Thymus (tissue), 11 donors: ENCODE measurements around the gene NTS. TPM values are rescaled to one million over a fixed set of nuclear protein-coding genes. Genes with fewer than 3 reads are reported as not detected.
A peak's percentile ranks its signal among the peaks of the same experiment; 100 is the strongest.

ENCODE experiments used
- DNase-seq, 9 donors: peaks; one replicate each; pipeline ENCODE4 v3.0.0-alpha.2; 2013; ENCODE audit warnings: low spot score in 9 of 9, low read depth in 6 of 9, missing footprints in 1 of 9
- H3K27ac ChIP-seq, 2 donors: one replicate each; pipeline ENCODE4 v1.5.1; 2013; ENCODE audit warnings: control low read depth in 1 of 2, low read depth in 1 of 2, low read length in 1 of 2, mild to moderate bottlenecking in 1 of 2, moderate library complexity in 1 of 2
- H3K27me3 ChIP-seq, 2 donors: one replicate each; pipeline ENCODE4 v1.5.1; 2013; ENCODE audit warnings: low read length in 1 of 2; ENCODE audit not compliant: control insufficient read depth in 2 of 2, insufficient read depth in 1 of 2
- H3K36me3 ChIP-seq, 2 donors: one replicate each; pipeline ENCODE4 v1.5.1; 2013; ENCODE audit warnings: low read length in 1 of 2, mild to moderate bottlenecking in 1 of 2, moderate library complexity in 1 of 2; ENCODE audit not compliant: control insufficient read depth in 2 of 2, insufficient read depth in 2 of 2
- H3K4me1 ChIP-seq, 2 donors: one replicate each; pipeline ENCODE4 v1.5.1; 2013; ENCODE audit warnings: low read length in 2 of 2; ENCODE audit not compliant: control insufficient read depth in 2 of 2, insufficient read depth in 2 of 2
- H3K4me3 ChIP-seq, 2 donors: one replicate each; pipeline ENCODE4 v1.5.1; 2013; ENCODE audit warnings: low read length in 2 of 2, control low read depth in 1 of 2, mild to moderate bottlenecking in 1 of 2
- H3K9me3 ChIP-seq, 2 donors: one replicate each; pipeline ENCODE4 v1.5.1; 2013; ENCODE audit warnings: low read length in 1 of 2, mild to moderate bottlenecking in 1 of 2; ENCODE audit not compliant: control insufficient read depth in 2 of 2, insufficient read depth in 1 of 2
- WGBS: extraction: QIAGEN DNeasy Blood & Tissue Kit; methylation state at CpG from one replicate; pipeline ENCODE4 v1.1.7; 2013; 5-methylcytosine and 5-hydroxymethylcytosine counted together
- polyA plus RNA-seq: library from polyadenylated mRNA; stranded (reverse); fragments of 200-250 nt; gene quantifications from one replicate; pipeline ENCODE4 v1.2.3, GENCODE V29; 2013
- total RNA-seq: library from RNA; stranded (reverse); fragments of 120-200 nt; gene quantifications from one replicate; pipeline ENCODE4 v1.2.4, GENCODE V29; 2013
- donor health status: healthy.

NTS gene
- total and polyA plus RNA-seq, 2 donors, result 3.4 to 6.2 TPM

DNA sequence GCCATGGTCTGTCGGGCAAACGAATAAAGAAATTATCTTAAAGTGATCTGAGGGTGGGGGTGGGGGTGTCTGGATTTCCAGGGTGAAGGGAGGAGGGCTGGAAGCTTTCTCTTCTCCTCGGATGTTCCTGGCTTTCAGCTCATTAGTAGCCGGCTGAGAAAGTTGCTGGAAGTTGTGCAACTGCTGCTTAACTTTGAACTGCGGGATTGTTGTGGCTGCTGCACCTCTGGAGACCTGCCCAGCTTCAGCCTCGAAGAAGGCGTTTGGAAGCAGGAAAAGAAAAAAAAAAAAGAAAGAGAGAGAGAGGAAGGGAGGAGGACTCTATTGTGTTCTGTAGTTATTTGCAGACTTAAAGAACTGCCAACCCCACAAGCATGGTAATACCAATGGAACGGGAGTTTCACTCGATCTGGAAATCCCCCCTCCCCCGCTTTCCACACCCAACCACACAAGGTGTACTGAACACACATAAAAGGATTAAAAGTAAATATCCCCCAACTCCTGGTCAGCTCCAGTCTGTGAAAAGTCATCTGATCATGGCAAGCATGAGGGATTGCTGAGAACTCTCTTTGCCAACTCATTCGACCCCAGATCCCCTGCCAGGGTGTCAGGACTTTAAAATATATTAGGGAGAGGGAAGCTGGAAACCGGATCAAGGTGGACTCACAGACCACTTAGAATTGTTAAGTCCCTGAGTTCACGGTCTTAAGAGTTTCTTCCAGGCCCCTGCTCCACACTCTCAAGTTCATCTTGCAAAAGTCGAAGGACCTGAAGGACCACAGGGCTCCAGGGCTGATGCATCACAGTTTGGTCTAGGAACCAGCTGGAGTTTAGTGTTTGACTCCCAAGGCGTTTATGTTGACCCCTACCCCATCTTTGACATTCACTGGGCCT is 37.7 kb upstream of the NTS start, which contains the start of gene RASSF9:
TSS of gene RASSF9 (minus strand) at position 213 of the 894 bp plus-strand sequence. CDS start at position 5, 208 bp downstream.
- 46% methylated on average over 15 of the region's 15 CpGs for WGBS
- Histone ChIP-seq H3K4me3 (peak within 1 kb of the TSS; percentile 27), H3K36me3 (no peaks in the 10 kb centered on the region), H3K4me1 (no peaks in the 10 kb centered on the region), H3K27me3 (no peaks in the 10 kb centered on the region), H3K9me3 (no peaks in the 10 kb centered on the region), H3K27ac (peak within 1 kb of the TSS; percentile 36 to 43)
- peak in 1 of 9 donors; percentile 11 for DNase-seq

DNA sequence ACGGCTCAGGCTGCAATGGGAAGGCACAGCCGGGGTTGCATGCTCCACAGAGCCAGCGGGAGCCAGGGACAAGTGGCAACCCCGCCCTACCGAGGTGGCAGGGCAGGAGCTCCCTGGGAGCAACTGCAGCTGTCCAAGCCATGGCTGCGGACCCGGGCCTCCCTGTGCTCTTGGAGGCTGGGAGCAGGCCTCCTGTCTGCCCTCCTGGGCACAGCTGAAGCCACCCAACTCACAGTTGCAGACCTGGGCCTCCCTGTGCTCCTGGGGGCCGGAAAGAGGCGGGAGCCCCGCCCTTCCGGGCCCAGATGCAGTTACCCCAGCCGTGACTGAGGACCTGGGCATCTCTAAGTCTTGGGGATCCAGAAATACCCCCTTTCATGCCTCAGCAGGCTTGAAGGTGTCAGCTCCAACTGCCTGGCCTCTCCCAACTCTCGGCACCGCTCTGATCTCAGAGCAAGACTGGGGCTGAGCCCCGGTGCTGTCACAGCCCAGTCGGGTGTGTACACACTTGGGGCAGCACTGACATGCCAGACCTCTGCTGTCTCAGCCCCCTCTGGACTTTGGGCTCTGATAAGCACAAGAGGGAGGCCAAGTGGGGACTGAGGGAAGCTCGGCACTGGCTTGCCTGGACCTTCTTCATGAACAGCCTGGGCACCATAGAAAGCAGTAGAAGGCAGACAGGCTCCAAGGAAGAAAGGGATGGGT is 30.3 kb upstream of the NTS start:
- H3K9me3 ChIP-seq, result no peaks in the 10 kb centered on the region
- H3K4me1 ChIP-seq, result no peaks in the 10 kb centered on the region
- DNase-seq, result no peak
- H3K36me3 ChIP-seq, result no peaks in the 10 kb centered on the region
- no peak overlapping the region for H3K27ac ChIP-seq
- H3K27me3 ChIP-seq, result no peaks in the 10 kb centered on the region
- H3K4me3 ChIP-seq, result no peak overlapping the region
- 95% methylated on average over 17 of the region's 17 CpGs for WGBS

DNA sequence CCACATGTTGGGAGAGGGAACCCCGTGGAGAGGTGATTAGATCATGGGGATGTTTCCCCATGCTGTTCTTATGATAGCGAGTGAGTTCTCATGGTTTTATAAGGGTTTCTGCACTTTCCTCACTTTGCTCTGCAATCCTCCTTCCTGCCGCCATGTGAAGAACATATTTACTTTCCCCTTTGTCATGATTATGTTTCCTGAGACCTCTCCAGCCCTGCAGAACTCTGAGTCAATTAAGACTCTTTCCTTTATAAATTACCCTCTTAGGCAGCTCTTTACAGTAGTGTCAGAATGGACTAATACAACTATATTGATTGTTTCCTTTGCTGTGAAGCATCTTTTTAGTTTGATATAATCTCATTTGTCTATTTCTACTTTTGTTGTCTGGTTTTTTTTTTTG is 24.8 kb upstream of the NTS start:
- 82% methylated on average over 3 of the region's 3 CpGs for WGBS
- Histone ChIP-seq H3K36me3 (no peaks in the 10 kb centered on the region), H3K9me3 (no peaks in the 10 kb centered on the region), H3K27ac (no peak overlapping the region), H3K4me3 (no peak overlapping the region), H3K4me1 (no peaks in the 10 kb centered on the region), H3K27me3 (no peaks in the 10 kb centered on the region)
- no peak for DNase-seq

DNA sequence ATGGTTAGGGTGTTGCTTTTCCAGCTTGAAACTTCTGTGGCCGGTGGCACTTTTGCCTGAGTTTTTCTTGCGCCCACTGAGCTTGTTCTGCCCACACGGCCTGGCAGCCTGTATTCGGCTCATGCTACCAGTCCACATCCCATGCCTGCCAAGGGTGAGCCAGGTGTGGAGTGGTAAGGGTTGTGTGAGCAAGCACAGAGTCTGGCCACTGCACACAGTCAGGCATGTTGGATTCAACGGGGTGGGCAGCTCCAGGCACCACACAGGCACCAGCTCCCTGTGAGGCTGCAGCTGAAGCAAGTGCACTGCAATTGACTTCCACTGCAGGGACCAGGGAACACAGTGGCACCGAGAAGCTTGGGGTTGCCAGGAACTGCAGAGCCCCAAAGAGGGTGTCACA is 18.8 kb upstream of the NTS start:
- no peak for DNase-seq
- H3K27me3 ChIP-seq, result no peaks in the 10 kb centered on the region
- no peak overlapping the region for H3K27ac ChIP-seq
- no peaks in the 10 kb centered on the region for H3K4me1 ChIP-seq
- no peaks in the 10 kb centered on the region for H3K9me3 ChIP-seq
- no peaks in the 10 kb centered on the region for H3K36me3 ChIP-seq
- no peak overlapping the region for H3K4me3 ChIP-seq
- WGBS, result 93% methylated on average over 6 of the region's 6 CpGs

DNA sequence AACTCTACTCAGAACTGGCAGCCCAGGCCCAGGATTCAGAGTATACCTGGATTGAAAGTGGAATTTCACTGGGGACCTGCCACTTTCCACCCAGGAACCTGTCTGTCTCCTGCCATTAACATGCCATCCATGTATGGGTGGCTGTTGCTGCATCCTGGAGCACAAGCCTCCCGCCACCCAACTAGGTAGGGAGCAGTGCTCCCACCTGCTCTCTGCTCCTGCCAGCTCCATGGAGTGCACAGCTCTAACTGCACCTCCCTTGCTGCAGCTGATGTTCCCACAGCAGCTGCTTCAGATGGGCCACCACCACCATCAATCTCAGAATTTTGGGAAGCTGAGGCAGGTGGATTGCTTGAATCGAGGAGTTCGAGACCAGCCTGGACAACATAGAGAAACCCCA is 17.1 kb upstream of the NTS start:
- Histone ChIP-seq H3K36me3 (no peaks in the 10 kb centered on the region), H3K4me1 (no peaks in the 10 kb centered on the region), H3K27me3 (no peaks in the 10 kb centered on the region), H3K4me3 (no peak overlapping the region), H3K9me3 (no peaks in the 10 kb centered on the region), H3K27ac (no peak overlapping the region)
- DNase-seq, result no peak
- WGBS, result 79% methylated on average over 3 of the region's 3 CpGs

DNA sequence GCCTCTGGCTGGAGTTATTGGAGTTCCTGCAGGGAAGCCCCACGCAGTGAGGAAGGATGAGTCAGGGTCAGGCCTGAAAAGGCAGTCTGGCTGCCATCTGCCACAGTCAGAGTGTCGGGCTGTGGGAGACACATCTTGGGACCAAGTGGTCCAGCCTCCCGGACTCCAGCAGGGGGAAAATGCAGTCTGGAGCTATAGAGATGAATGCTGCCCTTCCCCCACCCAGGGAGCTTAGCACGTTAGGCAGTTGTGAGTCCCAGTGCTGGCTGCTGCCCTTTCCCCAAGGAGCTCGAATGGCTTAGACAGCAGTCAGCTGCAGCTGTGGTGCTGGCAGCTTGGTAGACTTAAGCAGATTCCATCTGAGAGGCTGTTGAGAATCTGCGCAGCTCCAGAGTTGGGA is 8.2 kb upstream of the NTS start:
- Histone ChIP-seq H3K4me3 (no peak overlapping the region), H3K4me1 (no peaks in the 10 kb centered on the region), H3K27me3 (no peaks in the 10 kb centered on the region), H3K36me3 (no peaks in the 10 kb centered on the region), H3K27ac (no peak overlapping the region), H3K9me3 (no peaks in the 10 kb centered on the region)
- 96% methylated on average over 6 of the region's 6 CpGs for WGBS
- DNase-seq, result no peak

DNA sequence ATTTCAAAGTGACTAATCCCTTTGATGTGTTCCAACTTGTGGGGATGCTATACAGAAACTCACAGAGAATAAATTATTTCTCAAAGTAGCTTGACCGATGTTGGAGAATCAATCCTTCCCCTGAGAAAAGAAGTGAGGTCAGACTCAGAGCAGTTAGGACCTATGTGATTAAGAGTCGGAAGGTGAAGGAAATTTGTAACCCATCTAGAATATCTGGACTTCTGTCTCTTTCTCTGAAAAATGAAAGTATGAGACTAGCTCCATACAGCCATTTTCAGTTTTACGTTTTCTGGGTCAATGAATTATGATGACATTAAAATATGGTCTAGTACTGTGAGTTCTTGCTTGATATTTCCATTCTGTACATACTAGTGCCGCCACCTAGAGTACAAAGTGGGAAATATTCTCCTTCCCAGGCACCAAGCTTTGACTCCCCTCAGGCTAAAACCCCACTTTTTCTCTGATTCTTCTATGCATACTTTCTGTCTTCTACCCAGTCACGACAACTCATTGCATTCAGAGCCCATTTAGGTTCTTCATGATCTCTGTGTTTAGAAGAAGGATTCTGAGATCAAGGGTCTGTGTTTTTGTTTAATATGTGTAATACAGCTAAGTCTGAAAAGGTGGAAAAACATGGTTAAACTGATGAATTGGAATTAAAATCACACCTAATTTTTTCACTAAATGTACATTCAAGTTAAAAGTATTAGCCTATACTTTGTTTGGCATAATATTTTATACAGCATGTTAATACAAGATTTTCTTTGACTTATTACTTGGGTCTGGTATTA is 6.9 kb upstream of the NTS start:
- Histone ChIP-seq H3K4me1 (no peaks in the 10 kb centered on the region), H3K27ac (no peak overlapping the region), H3K36me3 (no peaks in the 10 kb centered on the region), H3K9me3 (no peaks in the 10 kb centered on the region), H3K27me3 (no peaks in the 10 kb centered on the region), H3K4me3 (no peak overlapping the region)
- 43% methylated on average over 5 of the region's 5 CpGs for WGBS
- peak; percentile 5 to 56 (median 29) for DNase-seq

DNA sequence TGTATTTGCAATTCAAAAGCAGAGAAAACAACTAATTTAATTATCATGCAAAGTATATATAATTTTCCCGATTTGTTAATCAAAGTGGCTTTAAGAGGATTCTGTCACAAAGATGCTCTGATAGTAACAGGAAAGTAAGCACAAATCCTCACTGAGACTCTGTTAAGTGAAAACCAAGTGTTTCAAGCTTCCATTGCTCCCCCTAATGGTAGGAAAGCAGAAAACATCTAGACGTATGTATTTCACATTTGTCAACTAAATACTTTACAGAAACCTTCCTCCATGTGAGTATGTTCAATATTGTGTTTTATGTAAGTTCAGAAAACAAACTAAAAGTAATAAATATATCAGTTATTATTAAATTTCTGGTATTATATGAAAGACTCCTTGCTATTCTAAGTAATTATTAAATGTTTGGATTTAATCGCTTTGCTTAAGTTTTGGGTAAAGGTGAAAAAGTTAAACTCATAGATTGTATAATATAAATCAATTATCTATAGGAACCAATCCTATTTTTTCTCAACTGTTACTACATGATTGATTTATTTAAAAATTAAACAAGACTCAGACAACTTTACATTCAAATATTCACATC is 1.5 kb upstream of the NTS start:
- H3K27me3 ChIP-seq, result no peaks in the 10 kb centered on the region
- no peak overlapping the region for H3K27ac ChIP-seq
- peak in 8 of 9 donors; percentile 2 to 66 (median 16) for DNase-seq
- no peak overlapping the region for H3K4me3 ChIP-seq
- no peaks in the 10 kb centered on the region for H3K9me3 ChIP-seq
- no peaks in the 10 kb centered on the region for H3K36me3 ChIP-seq
- no peaks in the 10 kb centered on the region for H3K4me1 ChIP-seq
- 33% methylated on average over 3 of the region's 3 CpGs for WGBS
